Measurements from ENCODE around the gene PAK6. TPM values are rescaled to one million over a fixed set of nuclear protein-coding genes. Genes with fewer than 3 reads are reported as not detected.
A peak's percentile ranks its signal among the peaks of the same experiment; 100 is the strongest.

PAK6 gene
- total and polyA plus RNA-seq, 4 donors: 0.05 to 0.17 (median 0.10) TPM

DNA sequence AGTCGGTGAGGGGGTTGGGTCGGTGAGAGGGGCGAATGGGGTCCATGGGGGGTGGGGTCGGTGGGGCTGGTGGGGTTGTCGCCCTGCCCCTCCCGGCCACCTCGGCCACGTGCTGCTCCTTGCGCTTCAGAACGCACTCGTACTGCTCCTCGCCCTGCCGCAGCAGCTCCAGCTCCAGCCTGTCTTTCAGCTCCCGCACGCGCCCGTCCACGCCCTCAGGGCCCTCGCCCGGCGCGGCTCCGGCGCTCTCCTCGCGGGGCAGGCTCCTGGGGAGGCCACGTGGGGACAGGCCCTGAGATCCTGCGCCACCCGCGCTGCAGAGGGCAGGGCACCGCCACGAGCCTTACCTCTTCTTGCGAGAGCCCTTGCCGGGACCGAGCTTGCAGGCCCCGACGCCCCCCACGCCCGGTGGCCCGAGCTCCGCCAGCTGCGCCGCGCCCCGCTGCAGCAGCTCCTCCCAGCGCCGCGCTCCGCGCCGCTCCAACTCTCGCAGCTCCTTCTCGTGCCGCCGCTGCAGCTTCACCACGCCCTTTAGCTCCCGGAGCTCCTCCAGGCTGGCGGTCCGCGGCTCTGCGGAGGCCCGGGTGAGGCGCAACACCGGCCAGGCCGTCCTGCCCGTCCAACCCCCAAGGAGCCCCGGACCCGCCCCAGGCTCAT is 52.2 kb downstream of the PAK6 start:
- no peak for DNase-seq (ENCODE audit: low spot score)

DNA sequence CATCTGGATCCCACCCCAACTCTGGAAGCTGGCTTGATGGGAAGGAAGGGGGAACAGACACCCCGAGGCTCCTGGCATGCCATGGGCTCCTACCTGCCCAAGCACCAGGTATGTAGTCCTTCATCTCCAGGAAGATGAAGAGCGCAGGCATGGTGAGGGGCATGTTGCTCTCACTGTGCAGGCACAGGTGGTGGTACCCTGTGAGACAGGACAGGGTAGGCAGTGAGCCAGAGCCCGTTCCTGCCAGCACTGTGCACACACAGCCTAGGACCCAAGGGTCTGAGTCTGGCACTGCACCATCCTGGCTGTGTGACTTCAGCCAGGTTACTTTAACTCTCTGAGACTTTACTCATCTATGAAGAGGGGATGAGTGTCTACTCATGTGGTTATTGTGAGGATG is 53.4 kb downstream of the PAK6 start:
- TF ChIP-seq, protein P1, sequence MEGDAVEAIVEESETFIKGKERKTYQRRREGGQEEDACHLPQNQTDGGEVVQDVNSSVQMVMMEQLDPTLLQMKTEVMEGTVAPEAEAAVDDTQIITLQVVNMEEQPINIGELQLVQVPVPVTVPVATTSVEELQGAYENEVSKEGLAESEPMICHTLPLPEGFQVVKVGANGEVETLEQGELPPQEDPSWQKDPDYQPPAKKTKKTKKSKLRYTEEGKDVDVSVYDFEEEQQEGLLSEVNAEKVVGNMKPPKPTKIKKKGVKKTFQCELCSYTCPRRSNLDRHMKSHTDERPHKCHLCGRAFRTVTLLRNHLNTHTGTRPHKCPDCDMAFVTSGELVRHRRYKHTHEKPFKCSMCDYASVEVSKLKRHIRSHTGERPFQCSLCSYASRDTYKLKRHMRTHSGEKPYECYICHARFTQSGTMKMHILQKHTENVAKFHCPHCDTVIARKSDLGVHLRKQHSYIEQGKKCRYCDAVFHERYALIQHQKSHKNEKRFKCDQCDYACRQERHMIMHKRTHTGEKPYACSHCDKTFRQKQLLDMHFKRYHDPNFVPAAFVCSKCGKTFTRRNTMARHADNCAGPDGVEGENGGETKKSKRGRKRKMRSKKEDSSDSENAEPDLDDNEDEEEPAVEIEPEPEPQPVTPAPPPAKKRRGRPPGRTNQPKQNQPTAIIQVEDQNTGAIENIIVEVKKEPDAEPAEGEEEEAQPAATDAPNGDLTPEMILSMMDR (IDR thresholded peaks at IDR 0.05; ENCODE audit: low read depth, low read length, missing input control): no peak
- TF ChIP-seq RAD21 (IDR thresholded peaks at IDR 0.05): no peak
- TF ChIP-seq TAF1 (conservative IDR thresholded peaks at IDR 0.05): no peak
- no peak for TF ChIP-seq HNF4G (IDR thresholded peaks at IDR 0.05)
- no peak for TF ChIP-seq RXRA (IDR thresholded peaks at IDR 0.05)
- no peak for TF ChIP-seq JUND (IDR thresholded peaks at IDR 0.05)
- 75% methylated on average over 3 of the region's 3 CpGs for WGBS
- Histone ChIP-seq H3K27ac (ENCODE audit: low read depth in 1 of 2, low read length in 2 of 2) (no peak overlapping the region), H3K36me3 (ENCODE audit: control insufficient read depth in 4 of 4, insufficient read depth in 3 of 4, low read depth in 1 of 4, low read length in 3 of 4) (no peaks in the 10 kb centered on the region), H3K27me3 (ENCODE audit: control insufficient read depth in 4 of 4, insufficient read depth in 4 of 4, low read length in 3 of 4) (no peaks in the 10 kb centered on the region), H3K9me3 (ENCODE audit: control insufficient read depth in 4 of 4, low read length in 3 of 4) (no peaks in the 10 kb centered on the region), H3K4me1 (ENCODE audit: control insufficient read depth in 4 of 4, insufficient read depth in 4 of 4, low read length in 3 of 4) (peaks cover 2 to 14% (median 8%) of the 10 kb centered on the region in 4 donors), H3K4me3 (ENCODE audit: low read depth in 1 of 3, low read length in 3 of 3) (no peak overlapping the region), H3K9ac (ENCODE audit: low read depth in 1 of 2, low read length in 2 of 2) (no peak overlapping the region)
- DNase-seq (ENCODE audit: low spot score): no peak

More for the DNA sequence above, 52.2 kb downstream of the PAK6 start:
- Histone ChIP-seq H3K4me1 (ENCODE audit: control insufficient read depth in 4 of 4, insufficient read depth in 4 of 4, low read length in 3 of 4) (peaks cover 2 to 14% (median 8%) of the 10 kb centered on the region in 4 donors), H3K9me3 (ENCODE audit: control insufficient read depth in 4 of 4, low read length in 3 of 4) (no peaks in the 10 kb centered on the region), H3K27me3 (ENCODE audit: control insufficient read depth in 4 of 4, insufficient read depth in 4 of 4, low read length in 3 of 4) (no peaks in the 10 kb centered on the region), H3K9ac (ENCODE audit: low read depth in 1 of 2, low read length in 2 of 2) (no peak overlapping the region), H3K4me3 (ENCODE audit: low read depth in 1 of 3, low read length in 3 of 3) (peak overlapping the region in 1 of 3 donors; percentile 19), H3K27ac (ENCODE audit: low read depth in 1 of 2, low read length in 2 of 2) (no peak overlapping the region), H3K36me3 (ENCODE audit: control insufficient read depth in 4 of 4, insufficient read depth in 3 of 4, low read depth in 1 of 4, low read length in 3 of 4) (no peaks in the 10 kb centered on the region)
- 23% methylated on average over 68 of the region's 68 CpGs for WGBS
- TF ChIP-seq HNF4G (IDR thresholded peaks at IDR 0.05) (no peak), YY1 (IDR thresholded peaks at IDR 0.05) (no peak), EGR1 (IDR thresholded peaks at IDR 0.05; ENCODE audit: low read depth in 2 of 2) (no peak), GABPA (IDR thresholded peaks at IDR 0.05 in 1 of 2, conservative IDR thresholded peaks at IDR 0.05 in 1 of 2) (no peak), RXRA (IDR thresholded peaks at IDR 0.05) (no peak), NR2F2 (IDR thresholded peaks at IDR 0.05) (no peak), TAF1 (conservative IDR thresholded peaks at IDR 0.05) (no peak), RAD21 (IDR thresholded peaks at IDR 0.05) (no peak), JUND (IDR thresholded peaks at IDR 0.05) (no peak)
- TF ChIP-seq, protein P2, sequence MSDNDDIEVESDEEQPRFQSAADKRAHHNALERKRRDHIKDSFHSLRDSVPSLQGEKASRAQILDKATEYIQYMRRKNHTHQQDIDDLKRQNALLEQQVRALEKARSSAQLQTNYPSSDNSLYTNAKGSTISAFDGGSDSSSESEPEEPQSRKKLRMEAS (IDR thresholded peaks at IDR 0.05): no peak

DNA sequence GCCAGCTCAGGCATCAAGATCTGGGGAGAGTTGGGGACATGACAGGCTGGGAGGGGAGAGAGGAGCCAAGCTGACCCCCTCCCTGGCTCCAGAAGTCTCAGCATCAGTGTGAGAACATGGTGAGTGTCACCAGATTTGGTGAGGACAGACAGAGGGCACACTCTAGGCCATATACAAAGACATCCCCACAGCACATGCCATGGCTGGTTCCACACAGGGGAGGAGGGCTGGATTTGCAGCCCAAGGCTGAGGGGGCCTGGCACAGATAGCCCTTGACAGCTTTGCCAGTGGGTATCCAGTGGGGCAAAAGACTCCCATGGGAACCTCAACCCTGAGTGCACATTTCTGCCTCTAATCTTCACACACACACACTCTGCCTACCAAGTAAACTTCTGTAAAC is 54.1 kb downstream of the PAK6 start:
- no peaks in the 10 kb centered on the region for H3K9me3 ChIP-seq (ENCODE audit: control insufficient read depth in 4 of 4, low read length in 3 of 4)
- no peak overlapping the region for H3K4me3 ChIP-seq (ENCODE audit: low read depth in 1 of 3, low read length in 3 of 3)
- H3K4me1 ChIP-seq (ENCODE audit: control insufficient read depth in 4 of 4, insufficient read depth in 4 of 4, low read length in 3 of 4): peaks cover 2 to 14% (median 8%) of the 10 kb centered on the region in 4 donors
- TF ChIP-seq YY1 (IDR thresholded peaks at IDR 0.05) (no peak), RXRA (IDR thresholded peaks at IDR 0.05) (no peak), GABPA (IDR thresholded peaks at IDR 0.05 in 1 of 2, conservative IDR thresholded peaks at IDR 0.05 in 1 of 2) (no peak), RAD21 (IDR thresholded peaks at IDR 0.05) (no peak), TAF1 (conservative IDR thresholded peaks at IDR 0.05) (no peak), HNF4G (IDR thresholded peaks at IDR 0.05) (no peak), EGR1 (IDR thresholded peaks at IDR 0.05; ENCODE audit: low read depth in 2 of 2) (no peak), FOXA1 (IDR thresholded peaks at IDR 0.05) (no peak), JUND (IDR thresholded peaks at IDR 0.05) (no peak), FOXA2 (IDR thresholded peaks at IDR 0.05) (no peak)
- TF ChIP-seq, protein P3, sequence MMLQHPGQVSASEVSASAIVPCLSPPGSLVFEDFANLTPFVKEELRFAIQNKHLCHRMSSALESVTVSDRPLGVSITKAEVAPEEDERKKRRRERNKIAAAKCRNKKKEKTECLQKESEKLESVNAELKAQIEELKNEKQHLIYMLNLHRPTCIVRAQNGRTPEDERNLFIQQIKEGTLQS (IDR thresholded peaks at IDR 0.05): no peak
- TF ChIP-seq, protein P2 (IDR thresholded peaks at IDR 0.05): no peak
- TF ChIP-seq, protein P1 (IDR thresholded peaks at IDR 0.05; ENCODE audit: low read depth, low read length, missing input control): no peak
- no peak for DNase-seq (ENCODE audit: low spot score)
- H3K27me3 ChIP-seq (ENCODE audit: control insufficient read depth in 4 of 4, insufficient read depth in 4 of 4, low read length in 3 of 4): no peaks in the 10 kb centered on the region
- H3K36me3 ChIP-seq (ENCODE audit: control insufficient read depth in 4 of 4, insufficient read depth in 3 of 4, low read depth in 1 of 4, low read length in 3 of 4): peaks cover 0 to 2% (median 0%) of the 10 kb centered on the region in 4 donors
- H3K27ac ChIP-seq (ENCODE audit: low read depth in 1 of 2, low read length in 2 of 2): no peak overlapping the region
- H3K9ac ChIP-seq (ENCODE audit: low read depth in 1 of 2, low read length in 2 of 2): no peak overlapping the region

Data from liver (tissue), 9 donors.